HepG2 (cell line): ENCODE data around the gene ASIC3. TPM values are rescaled to one million over a fixed set of nuclear protein-coding genes. Genes with fewer than 3 reads are reported as not detected.

ENCODE experiments used
- AHDC1 ChIP-seq: sonication (generic); formaldehyde crosslinking; IDR thresholded peaks from 2 replicates; pipeline ENCODE4 v1.5.1; 2020; ENCODE audit warnings: mild to moderate bottlenecking, missing genetic modification reagents, borderline replicate concordance
- CC2D1A ChIP-seq: sonication (generic); formaldehyde crosslinking; IDR thresholded peaks from 2 replicates; pipeline ENCODE4 v1.8.1; 2023; ENCODE audit warnings: mild to moderate bottlenecking, missing genetic modification reagents
- DNMT3B ChIP-seq: conservative IDR thresholded peaks from 2 replicates; pipeline ENCODE4 v1.6.1; 2016; ENCODE audit warnings: missing biosample characterization, control low read depth
- MAFK ChIP-seq, 2 experiments: IDR thresholded peaks in 1 of 2; conservative IDR thresholded peaks in 1 of 2; 2 replicates each; pipeline ENCODE4 v1.6.1; 2011; ENCODE audit warnings: improper control_type of control experiment in 2 of 2, low read length in 2 of 2
- MNT ChIP-seq: fragments of 450-650 bp; IDR thresholded peaks from 2 replicates; pipeline ENCODE4 v1.6.1; 2016
- YY1 ChIP-seq: IDR thresholded peaks from 2 replicates; pipeline ENCODE4 v1.6.1; 2011; ENCODE audit warnings: low read length, low read depth, moderate library complexity, mild to moderate bottlenecking; ENCODE audit not compliant: insufficient read depth, insufficient replicate concordance
- ZBTB40 ChIP-seq, 2 experiments: fragments of 450-650 bp in 1 of 2; sonication (generic) in 1 of 2; formaldehyde crosslinking in 1 of 2; IDR thresholded peaks; 2 replicates each; pipeline versions ENCODE4 v1.6.1 to v1.8.0; 2016 to 2022; ENCODE audit warnings: antibody characterized with exemption in 1 of 2, mild to moderate bottlenecking in 1 of 2, missing genetic modification reagents in 1 of 2
- ZNF232 ChIP-seq: sonication (generic); formaldehyde crosslinking; IDR thresholded peaks from 2 replicates; pipeline ENCODE4 v1.4.0; 2020; ENCODE audit warnings: missing genetic modification reagents, borderline replicate concordance
- ZNF326 ChIP-seq: sonication (generic); formaldehyde crosslinking; IDR thresholded peaks from 2 replicates; pipeline ENCODE4 v1.4.0; 2020; ENCODE audit warnings: missing genetic modification reagents, borderline replicate concordance
- ZNF841 ChIP-seq: sonication (generic); formaldehyde crosslinking; IDR thresholded peaks from 2 replicates; pipeline ENCODE4 v1.8.1; 2023; ENCODE audit warnings: missing genetic modification reagents, borderline replicate concordance
- polyA plus RNA-seq, 8 experiments: library from polyadenylated mRNA; depleted of rRNA in 3 of 8; stranded (reverse) in 7 of 8; unstranded in 1 of 8; fragments of >200 nt; fragmentation: Illumina TruSeq in 4 of 8; extraction: Trizol in 4 of 8; gene quantifications; 2 replicates each; pipeline versions ENCODE4 v1.2.1 to v1.2.3, GENCODE V29; 2011 to 2016; ENCODE audit warnings: low read depth in 4 of 8, missing spikeins in 1 of 8, mixed read lengths in 1 of 8; ENCODE audit not compliant: insufficient read depth in 1 of 8
- total RNA-seq, 5 experiments: library from RNA; depleted of rRNA; stranded (reverse); fragments of >200 nt; fragmentation: Illumina TruSeq; extraction: Trizol; gene quantifications; 2 replicates each; pipeline ENCODE4 v1.2.3, GENCODE V29; 2016; ENCODE audit warnings: low read depth in 1 of 5

The ASIC3 gene
- total and polyA plus RNA-seq, 2 of the 13 experiments (the other 11 are each of a cell fraction or from before 2014, with no cell fraction given), result 0.51 TPM; not detected in 1

- TF ChIP-seq ZBTB40 (IDR thresholded peaks at IDR 0.05), result no peak
- TF ChIP-seq ZBTB40 (CRISPR knock-in tag; IDR thresholded peaks at IDR 0.05), result no peak
- TF ChIP-seq MAFK (conservative IDR thresholded peaks at IDR 0.05 in 1 of 2, IDR thresholded peaks at IDR 0.05 in 1 of 2; ENCODE audit: low read length in 2 of 2), result no peak
- TF ChIP-seq YY1, result no peak
- TF ChIP-seq ZNF841, result 0 out of 2 replicates have a peak, but pooled peaks have one; percentile 48
- TF ChIP-seq ZNF232 (CRISPR knock-in tag), result no peak
- no peak for TF ChIP-seq AHDC1 (CRISPR knock-in tag)
- no peak for TF ChIP-seq CC2D1A (CRISPR knock-in tag)
- TF ChIP-seq MNT, result no peak
- TF ChIP-seq ZNF326 (CRISPR knock-in tag), result no peak
- TF ChIP-seq DNMT3B (CRISPR knock-in tag), result no peak
Observed at GRCh38 chr7:151081170-151082101, 33.1 kb downstream of the ASIC3 start (continued).
